Measurements from ENCODE around the gene ANXA2R.

Gene ANXA2R

GRCh38 chr5:43006424-43007202 is 33.5 kb downstream of the ANXA2R start:
- H3K9ac ChIP-seq (ENCODE audit: low read length) = no peak overlapping the region
- H3K9me3 ChIP-seq (ENCODE audit: insufficient read depth, low read length) = no peaks in the 10 kb centered on the region
- H3K4me1 ChIP-seq (ENCODE audit: low read length) = peaks cover 19% of the 10 kb centered on the region
- no peak overlapping the region for H2AFZ ChIP-seq (ENCODE audit: low read depth, low read length)
- peaks cover 8% of the 10 kb centered on the region for H3K27me3 ChIP-seq (ENCODE audit: low read depth, low read length)
- H4K20me1 ChIP-seq (ENCODE audit: insufficient read depth, low read length) = no peaks in the 10 kb centered on the region
- H3K27ac ChIP-seq (ENCODE audit: low read length) = no peak overlapping the region
- no peak overlapping the region for H3K4me3 ChIP-seq (ENCODE audit: low read length)
- H3K4me2 ChIP-seq (ENCODE audit: low read length) = no peak overlapping the region
- TF ChIP-seq, protein P1, sequence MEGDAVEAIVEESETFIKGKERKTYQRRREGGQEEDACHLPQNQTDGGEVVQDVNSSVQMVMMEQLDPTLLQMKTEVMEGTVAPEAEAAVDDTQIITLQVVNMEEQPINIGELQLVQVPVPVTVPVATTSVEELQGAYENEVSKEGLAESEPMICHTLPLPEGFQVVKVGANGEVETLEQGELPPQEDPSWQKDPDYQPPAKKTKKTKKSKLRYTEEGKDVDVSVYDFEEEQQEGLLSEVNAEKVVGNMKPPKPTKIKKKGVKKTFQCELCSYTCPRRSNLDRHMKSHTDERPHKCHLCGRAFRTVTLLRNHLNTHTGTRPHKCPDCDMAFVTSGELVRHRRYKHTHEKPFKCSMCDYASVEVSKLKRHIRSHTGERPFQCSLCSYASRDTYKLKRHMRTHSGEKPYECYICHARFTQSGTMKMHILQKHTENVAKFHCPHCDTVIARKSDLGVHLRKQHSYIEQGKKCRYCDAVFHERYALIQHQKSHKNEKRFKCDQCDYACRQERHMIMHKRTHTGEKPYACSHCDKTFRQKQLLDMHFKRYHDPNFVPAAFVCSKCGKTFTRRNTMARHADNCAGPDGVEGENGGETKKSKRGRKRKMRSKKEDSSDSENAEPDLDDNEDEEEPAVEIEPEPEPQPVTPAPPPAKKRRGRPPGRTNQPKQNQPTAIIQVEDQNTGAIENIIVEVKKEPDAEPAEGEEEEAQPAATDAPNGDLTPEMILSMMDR (IDR thresholded peaks at IDR 0.05; ENCODE audit: low read depth, low read length) = no peak
- no peak for TF ChIP-seq EZH2phosphoT487 (IDR thresholded peaks at IDR 0.05; ENCODE audit: low read depth)
- no peaks in the 10 kb centered on the region for H3K36me3 ChIP-seq (replicated peaks; ENCODE audit: low read depth, low read length)
- no peaks in the 10 kb centered on the region for H3K79me2 ChIP-seq (ENCODE audit: low read length)

- Histone ChIP-seq H3K4me2 (ENCODE audit: low read length) (no peak overlapping the region), H3K27me3 (ENCODE audit: low read depth, low read length) (no peaks in the 10 kb centered on the region)
These were observed 35.1 kb downstream of the ANXA2R start for GRCh38 chr5:43005031-43005430.

DNA sequence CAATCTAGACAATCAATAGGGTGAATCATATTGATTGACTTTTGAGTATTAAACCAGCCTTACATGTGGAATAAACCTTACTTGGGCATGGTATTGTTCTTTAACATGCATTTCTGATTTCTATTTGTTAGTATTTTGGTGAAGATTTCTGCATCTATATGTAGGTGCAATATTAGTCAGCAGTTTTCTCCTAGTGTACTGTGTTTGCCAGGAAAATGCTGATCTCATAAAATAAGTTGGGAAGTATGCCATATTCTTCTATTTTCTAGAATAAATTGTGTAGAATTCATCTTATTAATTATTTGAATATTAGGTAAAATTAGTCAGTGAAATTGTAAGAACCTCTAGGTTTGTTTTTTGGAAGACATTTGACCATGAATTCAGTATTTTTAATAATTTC is 38.4 kb downstream of the ANXA2R start:
- H4K20me1 ChIP-seq (ENCODE audit: insufficient read depth, low read length) = no peaks in the 10 kb centered on the region
- H3K4me3 ChIP-seq (ENCODE audit: low read length) = no peak overlapping the region
- no peak overlapping the region for H3K9ac ChIP-seq (ENCODE audit: low read length)
- no peaks in the 10 kb centered on the region for H3K36me3 ChIP-seq (replicated peaks; ENCODE audit: low read depth, low read length)
- TF ChIP-seq, protein P1 (IDR thresholded peaks at IDR 0.05; ENCODE audit: low read depth, low read length) = no peak
- no peak for TF ChIP-seq EZH2phosphoT487 (IDR thresholded peaks at IDR 0.05; ENCODE audit: low read depth)
- no peaks in the 10 kb centered on the region for H3K79me2 ChIP-seq (ENCODE audit: low read length)
- H3K4me2 ChIP-seq (ENCODE audit: low read length) = no peak overlapping the region
- no peaks in the 10 kb centered on the region for H3K4me1 ChIP-seq (ENCODE audit: low read length)
- H2AFZ ChIP-seq (ENCODE audit: low read depth, low read length) = no peak overlapping the region
- H3K9me3 ChIP-seq (ENCODE audit: insufficient read depth, low read length) = no peaks in the 10 kb centered on the region
- peaks cover 4% of the 10 kb centered on the region; the same call in 1 of the 2 replicates for H3K27me3 ChIP-seq (ENCODE audit: low read depth, low read length)
- H3K27ac ChIP-seq (ENCODE audit: low read length) = no peak overlapping the region

More at GRCh38 chr5:43005031-43005430, 35.1 kb downstream of the ANXA2R start:
- Histone ChIP-seq H4K20me1 (ENCODE audit: insufficient read depth, low read length) (no peaks in the 10 kb centered on the region), H3K4me3 (ENCODE audit: low read length) (no peak overlapping the region), H3K27ac (ENCODE audit: low read length) (no peak overlapping the region), H2AFZ (ENCODE audit: low read depth, low read length) (no peak overlapping the region), H3K4me1 (ENCODE audit: low read length) (peaks cover 6% of the 10 kb centered on the region), H3K79me2 (ENCODE audit: low read length) (no peaks in the 10 kb centered on the region), H3K9ac (ENCODE audit: low read length) (no peak overlapping the region), H3K36me3 (replicated peaks; ENCODE audit: low read depth, low read length) (no peaks in the 10 kb centered on the region), H3K9me3 (ENCODE audit: insufficient read depth, low read length) (no peaks in the 10 kb centered on the region)
- TF ChIP-seq EZH2phosphoT487 (IDR thresholded peaks at IDR 0.05; ENCODE audit: low read depth) = no peak
- TF ChIP-seq, protein P1 (IDR thresholded peaks at IDR 0.05; ENCODE audit: low read depth, low read length) = no peak

DNA sequence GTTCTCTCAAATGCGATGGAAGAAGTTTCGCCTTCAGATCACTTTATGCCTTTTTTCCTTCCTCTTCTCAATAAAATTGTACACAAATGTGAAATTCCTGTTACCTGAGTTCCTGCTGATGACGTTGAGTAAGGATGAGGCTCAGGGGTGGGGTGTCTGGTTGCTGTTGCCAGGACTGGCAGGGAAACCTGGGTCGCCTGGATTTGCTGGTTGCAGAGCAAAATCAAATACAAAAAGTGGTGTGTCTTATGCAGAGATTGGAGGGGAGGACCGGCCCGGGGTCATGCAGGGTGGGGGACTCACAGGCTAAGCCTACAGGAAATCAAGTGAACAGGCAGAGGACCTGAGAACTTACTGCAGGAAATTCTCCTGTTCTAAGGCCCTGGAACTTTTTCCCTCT is 39.2 kb downstream of the ANXA2R start:
- Histone ChIP-seq H3K27me3 (ENCODE audit: low read depth, low read length) (peaks cover 12% of the 10 kb centered on the region; the same call in 1 of the 2 replicates), H4K20me1 (ENCODE audit: insufficient read depth, low read length) (no peaks in the 10 kb centered on the region), H3K9me3 (ENCODE audit: insufficient read depth, low read length) (no peaks in the 10 kb centered on the region), H2AFZ (ENCODE audit: low read depth, low read length) (no peak overlapping the region), H3K36me3 (replicated peaks; ENCODE audit: low read depth, low read length) (no peaks in the 10 kb centered on the region), H3K9ac (ENCODE audit: low read length) (no peak overlapping the region), H3K4me1 (ENCODE audit: low read length) (no peaks in the 10 kb centered on the region), H3K79me2 (ENCODE audit: low read length) (no peaks in the 10 kb centered on the region), H3K4me2 (ENCODE audit: low read length) (no peak overlapping the region), H3K4me3 (ENCODE audit: low read length) (no peak overlapping the region), H3K27ac (ENCODE audit: low read length) (no peak overlapping the region)
- TF ChIP-seq, protein P1 (IDR thresholded peaks at IDR 0.05; ENCODE audit: low read depth, low read length) = no peak
- no peak for TF ChIP-seq EZH2phosphoT487 (IDR thresholded peaks at IDR 0.05; ENCODE audit: low read depth)

Data from OCI-LY3 (cell line).